NCI-H748 treated with DMSO at 0.1 percent for 48 hours (cell line): ENCODE results near the gene SH3TC1.
A peak's percentile ranks its signal among the peaks of the same experiment; 100 is the strongest.

ENCODE experiments used
- DNase-seq: peaks from one replicate; lab custom pipeline; 2025; lab: John Stamatoyannopoulos, UW

The SH3TC1 gene

DNA sequence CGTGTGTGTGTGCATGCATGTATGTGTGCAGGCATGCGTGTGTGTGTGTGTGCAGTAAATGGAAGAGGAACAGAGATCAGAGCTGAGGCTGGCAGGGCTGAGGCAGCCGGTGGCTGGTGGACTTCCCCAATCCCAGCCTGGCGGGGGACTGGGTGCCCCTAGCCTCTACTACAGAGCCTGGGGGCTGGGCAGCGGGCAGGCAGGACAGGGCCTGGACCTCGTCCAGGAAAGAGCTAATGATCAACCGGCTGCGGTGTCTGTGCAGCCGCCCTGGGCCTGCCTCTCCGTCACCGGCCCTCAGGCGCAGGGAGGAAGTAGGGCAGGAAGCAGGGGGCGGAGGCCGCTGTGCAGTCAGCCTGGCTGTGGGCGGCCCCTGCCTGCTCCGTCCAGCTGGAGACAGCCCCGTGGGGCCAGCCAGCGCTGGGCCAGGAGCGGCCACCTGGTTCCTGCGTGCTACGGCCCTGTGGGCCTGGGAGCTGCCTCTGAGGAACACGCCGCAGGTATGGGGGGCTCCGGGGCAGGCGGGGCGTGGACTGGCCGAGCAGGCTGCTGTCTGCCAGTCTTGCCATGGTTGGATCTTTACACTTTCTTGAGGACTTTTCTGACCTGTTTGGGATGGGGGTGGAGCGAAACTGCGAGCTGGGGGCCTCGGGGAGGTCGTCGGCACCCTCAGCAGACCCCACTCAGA is at the start of gene SH3TC1:
Gene SH3TC1, plus strand, starts transcription at position 385 of the 688 bp plus-strand sequence. CDS start 5,905 bp downstream, outside the sequence.
- DNase-seq, result no peak

DNA sequence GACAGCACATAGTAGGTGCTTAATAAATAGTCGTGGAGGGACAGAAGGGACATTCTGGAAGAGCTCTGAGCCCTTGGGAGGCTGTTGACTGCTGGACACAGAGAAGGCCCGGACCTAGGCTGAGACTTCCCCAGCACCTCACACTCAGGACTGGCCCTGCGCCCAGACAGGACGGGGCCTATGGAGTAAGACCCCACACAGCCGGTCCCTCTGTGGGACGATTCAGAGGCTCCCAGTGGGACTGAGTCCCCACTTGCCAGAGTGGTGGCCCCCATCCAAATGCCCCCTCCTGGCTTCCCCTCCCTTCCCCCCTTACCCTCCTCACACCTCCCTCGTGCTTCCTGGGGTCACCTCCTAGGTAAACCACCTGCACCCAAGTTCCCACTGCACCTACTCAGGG is 49.4 kb upstream of the SH3TC1 start:
- no peak for DNase-seq

DNA sequence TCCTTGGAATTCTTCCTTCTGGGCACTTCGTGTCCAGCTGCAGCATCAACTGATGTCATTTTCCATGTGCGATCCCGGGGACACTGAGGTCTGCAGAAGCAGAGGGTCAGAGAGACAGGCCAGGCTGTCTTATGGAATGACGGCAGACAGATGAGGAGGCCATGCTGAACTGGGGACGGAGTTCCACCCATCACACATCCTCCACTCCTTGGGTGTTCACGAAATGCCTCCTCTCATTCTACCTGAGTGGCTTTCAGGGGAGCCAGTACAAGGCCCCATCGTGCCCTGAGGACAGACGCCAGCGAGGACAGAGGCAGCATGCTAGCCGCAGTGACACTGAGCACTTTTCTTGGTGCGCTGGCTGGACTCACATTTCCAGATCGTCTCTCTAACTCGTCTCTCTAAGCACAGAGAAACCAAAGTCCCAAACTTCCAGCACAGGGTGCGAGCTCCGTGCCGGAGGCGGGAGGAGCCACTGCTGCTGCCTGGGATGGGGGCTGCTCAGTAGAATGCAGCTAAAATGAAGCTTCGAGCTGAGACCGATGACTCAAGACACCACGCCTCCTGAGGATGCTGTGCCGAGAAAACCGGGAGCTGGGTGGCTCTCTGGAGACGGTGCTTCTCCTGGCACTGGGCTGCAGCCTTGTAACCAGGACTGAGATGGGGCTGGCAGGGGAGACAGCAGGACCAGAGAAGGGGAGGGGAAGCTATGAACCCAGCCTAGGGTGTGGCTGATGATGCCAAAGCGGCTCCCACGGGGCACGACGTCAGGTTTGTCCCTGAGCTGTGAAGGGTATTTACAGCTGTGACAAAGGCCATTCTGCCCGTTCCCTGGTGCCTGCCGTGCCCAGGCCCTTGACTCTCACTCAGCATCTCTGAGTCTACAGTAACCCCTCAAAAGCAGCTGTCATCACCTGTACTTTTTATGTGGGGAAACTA is 48.7 kb upstream of the SH3TC1 start:
- DNase-seq, result no peak

DNA sequence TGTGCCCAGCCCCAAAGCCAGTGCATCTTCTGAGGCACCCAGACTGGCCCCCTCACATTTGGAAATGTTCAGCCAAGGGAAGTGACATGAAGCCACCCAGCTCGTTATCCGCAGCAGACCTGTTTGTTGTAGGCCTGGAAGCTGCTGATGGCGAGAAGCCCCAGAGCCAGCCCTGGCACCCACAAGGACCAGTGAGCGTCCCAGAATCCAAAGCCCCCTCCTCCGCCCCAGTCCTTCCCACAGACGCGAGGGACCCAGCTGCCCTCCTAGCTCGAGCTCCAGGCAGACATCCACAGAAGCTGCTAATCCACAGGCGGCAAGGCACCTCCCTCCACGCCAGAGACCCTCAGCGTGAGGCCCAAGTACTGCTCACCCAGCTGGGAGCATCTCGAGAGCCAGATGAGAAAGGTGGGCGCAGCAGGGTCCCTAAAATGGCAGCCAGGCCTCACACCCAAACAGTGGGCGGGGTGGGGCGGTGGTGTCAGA is 47.9 kb upstream of the SH3TC1 start:
- no peak for DNase-seq

DNA sequence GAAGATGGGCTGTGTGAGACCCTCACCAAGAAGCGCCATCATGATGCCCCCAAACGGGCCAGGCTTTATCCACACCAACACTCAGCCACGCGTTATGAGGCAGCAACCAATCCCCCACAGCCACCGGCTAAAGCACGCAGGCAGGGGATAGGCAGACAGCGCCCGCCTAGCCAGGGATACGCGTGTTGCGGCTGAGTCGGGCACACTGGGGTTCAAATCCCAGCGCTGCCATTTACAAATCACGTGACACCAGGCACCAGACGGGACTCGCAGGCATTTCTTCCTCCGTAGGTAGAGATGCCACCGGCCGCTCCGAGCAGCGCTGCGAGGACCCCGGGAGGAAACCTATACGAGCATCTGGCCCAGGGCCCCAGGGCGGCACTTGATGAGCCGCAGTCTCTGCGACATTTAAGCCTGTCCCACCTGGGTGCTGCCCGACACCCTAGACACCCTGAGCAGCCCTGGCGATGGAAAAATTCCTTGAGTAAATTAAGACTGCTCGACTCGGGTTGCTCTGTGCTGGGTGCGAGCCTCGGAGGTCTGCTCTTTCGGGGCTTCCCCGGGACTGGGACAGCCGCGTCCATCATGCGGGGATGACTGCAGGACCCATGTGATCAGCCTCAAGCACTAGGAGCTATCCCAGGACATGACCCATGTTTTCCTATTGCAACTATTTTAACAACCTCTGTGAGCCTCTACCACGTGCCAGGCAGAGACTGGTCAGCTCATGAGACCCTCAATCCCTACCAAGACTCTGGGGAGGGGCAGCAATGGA is 46.8 kb upstream of the SH3TC1 start:
- no peak for DNase-seq

DNA sequence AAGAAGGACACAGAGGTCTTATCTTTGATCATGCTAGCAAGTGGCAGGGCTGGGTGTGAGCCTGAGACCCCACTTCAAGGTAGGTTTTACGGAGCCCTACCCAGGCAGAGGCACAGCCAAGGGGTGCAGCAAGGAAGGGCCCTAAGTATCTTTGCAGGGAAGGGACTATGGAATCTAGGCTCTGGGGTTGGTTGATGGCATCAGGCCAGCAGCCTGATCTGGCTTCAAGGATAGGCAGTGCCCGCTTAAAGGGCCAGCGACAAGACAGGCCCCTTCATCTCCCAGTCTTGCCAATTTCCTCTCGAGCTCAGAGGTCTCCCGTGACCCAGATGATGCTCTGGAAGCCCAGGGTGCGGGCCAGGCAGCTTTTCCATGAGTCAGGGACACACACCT is 46.2 kb upstream of the SH3TC1 start:
- DNase-seq, result no peak

DNA sequence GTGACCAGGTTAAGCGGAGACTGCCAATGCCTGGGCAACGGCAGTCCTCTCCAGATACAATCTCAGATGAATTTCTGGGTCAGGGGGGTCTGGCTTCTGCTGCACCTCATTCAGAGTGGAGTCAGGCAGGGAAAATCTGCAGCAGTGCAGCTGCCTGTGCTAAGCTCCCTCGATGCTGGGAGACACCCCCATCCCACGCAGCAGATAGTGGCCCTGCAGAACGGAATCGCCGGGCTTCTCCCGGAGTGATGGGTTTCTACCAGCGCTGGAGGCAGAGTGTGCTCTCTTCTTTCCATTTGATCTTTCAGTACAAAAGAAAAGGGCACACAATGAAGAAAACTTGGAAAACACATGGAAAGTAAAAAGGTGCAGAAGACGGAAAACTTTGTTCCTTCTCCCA is 45.6 kb upstream of the SH3TC1 start:
- no peak for DNase-seq

DNA sequence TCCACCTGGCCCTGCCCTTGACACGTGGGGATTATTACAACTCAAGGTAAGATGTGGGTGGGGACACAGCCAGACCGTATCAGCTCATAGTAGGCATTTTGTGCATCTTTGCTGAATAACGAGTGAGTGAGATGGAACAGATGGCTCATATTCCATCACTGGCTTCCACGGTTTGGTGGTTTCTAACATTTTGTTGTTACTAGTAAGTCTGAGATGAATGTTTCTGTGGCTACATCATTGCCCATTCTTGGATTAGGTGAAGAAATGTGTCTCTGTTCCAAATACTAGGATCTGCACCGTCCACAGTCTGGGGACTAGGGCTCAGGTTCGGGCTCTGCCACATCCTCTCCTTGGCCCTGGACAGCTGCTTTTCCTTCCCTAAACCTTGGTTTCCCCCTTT is 44.0 kb upstream of the SH3TC1 start:
- no peak for DNase-seq

DNA sequence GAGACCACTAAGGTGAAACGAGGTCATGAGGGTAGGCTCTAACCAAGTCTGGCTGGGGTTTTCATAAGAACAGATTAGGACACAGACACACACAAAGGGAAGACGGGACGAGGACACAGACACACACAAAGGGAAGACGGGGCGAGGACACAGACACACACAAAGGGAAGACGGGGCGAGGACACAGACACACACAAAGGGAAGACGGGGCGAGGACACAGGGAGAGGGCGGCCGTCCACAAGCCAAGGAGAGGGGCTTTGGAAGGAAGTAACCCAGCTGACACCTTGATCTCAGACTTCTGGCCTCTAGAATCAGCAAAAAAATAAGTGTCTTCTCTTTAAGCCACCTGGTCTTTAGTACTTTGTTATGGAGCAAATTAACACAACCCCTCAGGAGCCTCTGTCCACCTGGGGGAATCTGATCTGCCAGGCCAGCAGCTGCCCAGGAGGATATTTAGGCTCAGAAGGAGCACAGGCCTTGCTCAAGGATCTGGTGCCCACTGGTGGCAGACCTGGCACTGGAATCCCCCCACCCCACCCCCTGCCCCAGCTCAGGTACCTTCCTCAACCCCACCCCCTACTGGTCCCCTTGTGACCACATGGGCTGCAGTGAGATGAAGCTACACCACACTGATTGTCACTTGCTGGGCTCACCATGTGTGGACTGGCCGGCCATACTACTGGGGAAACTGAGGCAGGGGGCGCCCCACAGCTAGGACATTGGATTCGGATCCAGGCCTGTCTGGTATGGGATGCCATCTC is 43.2 kb upstream of the SH3TC1 start:
- DNase-seq, result no peak

DNA sequence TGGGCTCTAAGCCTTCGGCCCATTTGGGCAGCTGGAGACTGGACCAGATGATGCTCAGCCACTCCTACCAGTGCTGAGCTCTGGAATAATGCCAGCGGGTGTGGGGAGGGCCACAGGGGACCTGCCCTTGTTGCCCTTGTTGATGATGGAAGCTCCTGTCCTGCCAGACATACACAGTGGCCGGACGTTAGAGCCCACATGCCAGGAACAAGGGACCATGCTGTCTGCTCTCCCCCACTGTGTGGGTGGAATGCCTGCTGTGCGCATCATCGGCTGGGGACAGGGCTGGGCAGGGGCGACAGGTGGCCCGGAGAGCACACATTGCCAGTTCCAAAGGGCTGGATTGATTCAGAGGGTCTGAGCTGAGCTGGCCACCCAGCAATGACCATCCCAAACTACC is 42.5 kb upstream of the SH3TC1 start:
- no peak for DNase-seq

DNA sequence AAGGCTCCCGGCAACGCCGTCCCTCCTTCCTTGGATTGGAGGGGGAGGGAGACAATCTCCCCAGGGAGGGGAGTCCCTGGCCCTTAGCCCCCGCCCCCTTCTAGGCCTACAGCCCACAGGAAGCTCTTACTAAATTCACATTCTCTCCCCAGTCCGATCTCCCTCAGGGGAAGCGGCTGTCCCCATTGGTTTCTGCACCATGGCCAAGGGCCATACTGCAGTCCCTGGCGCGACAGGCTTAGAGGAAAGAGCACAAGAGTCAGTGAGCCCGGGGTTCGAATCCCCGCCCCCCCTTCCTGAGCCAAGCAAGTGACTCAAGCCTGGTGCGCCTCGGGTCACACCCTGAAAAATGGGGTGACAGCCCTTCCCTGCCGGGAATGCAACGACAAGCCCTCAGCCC is 41.6 kb upstream of the SH3TC1 start:
- DNase-seq, result no peak

DNA sequence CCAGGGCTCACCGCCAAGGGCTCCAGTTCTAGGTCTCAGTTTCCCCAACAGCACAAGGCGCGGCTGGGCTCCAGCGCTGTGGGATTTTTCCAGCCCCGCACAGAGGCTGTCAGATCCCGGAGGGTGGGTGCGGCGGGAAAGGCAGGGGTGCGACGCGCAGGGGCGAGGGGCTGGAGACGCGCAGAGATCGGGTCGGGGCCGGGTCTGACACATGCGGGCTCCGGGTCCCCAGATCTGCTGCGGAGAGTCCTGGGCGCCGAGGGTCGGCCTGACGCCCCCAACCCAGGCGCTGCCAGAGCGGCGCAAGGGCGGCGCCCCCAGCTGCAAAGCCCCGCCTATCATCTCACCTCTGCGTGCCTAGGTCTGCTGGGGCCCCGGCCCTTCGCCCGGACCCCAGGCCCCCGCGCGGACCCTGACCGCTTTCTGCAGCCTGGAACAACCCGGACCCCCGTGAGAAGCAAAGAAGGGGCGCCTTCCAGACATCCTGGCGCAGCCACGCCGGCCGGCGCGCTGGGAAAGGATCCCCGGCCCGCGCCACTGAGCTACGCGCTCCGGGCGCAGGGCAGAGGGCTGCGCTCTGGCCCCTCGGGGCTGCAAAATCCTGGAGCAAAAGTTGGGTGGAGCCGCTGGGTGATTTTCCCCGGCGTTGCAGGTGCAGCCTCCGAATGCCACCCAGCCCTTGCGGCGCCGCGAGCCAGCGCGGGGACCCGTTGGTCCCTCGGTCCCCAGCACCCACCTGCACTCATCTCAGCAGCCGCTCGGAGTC is 41.0 kb upstream of the SH3TC1 start:
- no peak for DNase-seq

DNA sequence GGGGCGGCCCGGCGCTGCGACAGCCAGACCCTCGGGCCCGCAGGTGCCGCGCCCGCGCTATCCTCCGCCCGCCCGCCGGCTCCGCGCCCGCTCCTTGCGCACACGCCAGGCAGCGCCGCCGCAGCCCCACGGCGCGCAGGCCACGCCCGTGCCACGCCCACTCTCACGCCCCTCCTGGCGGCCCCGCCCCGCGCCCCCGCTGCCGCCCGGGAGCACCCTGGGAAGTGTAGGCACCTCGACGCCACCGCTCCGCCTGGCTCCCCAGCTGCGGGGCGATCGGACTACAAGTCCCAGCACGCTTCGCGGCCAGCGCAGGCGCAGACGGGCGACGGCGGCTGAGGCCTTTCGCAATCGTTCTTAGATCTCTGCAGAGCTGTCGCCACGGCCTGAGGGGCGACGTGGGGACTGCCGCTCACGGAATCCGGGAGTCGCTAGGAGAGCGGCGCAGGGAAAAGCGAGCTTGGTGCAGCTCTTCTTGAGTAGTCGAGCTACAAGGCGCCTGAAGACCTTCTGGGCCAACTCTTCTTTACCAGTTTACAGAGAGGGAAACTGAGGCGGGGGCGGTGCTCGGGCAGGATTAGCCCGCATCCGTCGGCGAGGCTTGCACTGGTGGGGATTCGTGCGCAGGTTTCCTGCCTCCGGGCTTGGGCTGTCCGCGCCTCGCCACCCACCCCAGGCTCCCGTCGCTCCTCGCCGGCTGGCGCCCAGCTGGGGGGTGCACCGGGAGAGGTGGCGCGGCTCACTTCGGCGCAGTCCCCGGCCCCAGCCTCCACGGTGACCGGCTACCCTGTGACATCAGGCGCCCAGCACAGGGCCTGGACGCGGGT is 40.2 kb upstream of the SH3TC1 start, which contains the start of gene ABLIM2:
Gene ABLIM2, minus strand, starts transcription at position 104 of the 827 bp plus-strand sequence. CDS start 124 bp downstream, outside the sequence.
- DNase-seq, result peak; percentile 90

DNA sequence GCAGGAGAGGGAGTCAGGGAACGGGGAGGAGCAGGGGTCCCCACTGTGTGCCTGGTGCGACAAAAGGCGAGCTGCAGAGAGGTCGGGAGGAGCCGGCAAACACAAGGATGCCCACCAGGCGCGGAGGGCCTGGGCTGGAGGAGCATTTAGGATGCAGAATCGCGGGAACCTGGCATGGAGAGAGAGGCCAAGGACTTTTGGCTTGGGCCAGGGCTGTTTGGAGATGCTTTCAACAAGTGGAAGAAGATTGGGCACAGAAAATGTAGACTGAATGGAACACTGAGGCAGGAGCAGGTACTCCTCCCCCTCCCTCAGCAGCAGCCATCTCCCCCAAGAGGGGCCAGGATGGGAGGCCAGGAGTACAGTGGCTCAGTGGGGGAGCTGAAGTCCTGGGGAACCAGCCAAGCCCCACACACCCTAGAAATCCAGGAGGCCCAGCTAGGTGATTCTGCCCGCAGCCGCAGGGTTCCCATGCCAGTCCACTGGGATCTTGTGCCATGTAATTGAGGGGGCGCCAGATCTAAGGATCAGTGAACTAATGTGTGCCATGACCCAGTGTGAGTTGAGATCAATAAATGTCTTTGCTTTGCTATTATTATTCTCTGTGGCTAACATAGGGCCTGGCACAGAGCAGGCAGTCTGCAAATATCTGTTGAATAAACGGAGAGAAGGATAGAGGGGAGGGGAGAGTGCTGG is 39.4 kb upstream of the SH3TC1 start:
- DNase-seq, result no peak

DNA sequence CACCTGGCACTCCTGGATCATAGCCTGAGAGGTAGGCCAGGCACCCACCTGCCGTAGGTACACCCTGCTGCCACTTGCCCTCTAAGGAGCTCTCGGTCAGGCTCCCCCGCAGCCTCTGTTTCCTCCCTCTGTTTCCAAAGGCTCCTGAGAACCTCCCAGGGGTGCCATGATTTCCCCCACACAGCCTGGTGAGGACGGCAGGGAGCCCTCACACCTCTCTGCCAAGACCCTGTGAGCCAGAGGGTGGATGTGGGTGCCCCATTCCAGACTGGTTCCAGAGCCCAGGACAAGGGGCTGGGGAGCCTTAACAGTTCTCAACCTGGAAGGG is 38.9 kb upstream of the SH3TC1 start:
- no peak for DNase-seq

DNA sequence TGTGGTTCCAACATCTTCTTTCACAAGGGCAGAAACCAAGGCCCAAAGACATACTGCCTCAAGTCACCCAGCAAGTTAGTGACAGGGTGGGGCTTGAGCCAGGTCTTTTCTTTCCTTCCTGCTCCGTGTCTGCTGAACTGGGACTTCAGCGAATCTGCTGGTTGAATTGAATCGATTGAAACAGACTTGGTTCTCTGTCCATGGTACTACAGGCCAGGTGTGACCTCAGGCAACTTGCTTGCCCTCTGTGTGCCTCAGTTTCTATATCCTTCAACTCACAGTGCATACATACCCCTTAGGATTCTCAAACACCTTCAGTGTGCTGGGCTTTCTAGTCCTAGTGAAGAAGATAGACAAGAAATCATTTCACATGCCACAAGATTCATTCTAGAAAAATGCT is 38.5 kb upstream of the SH3TC1 start:
- DNase-seq, result no peak

DNA sequence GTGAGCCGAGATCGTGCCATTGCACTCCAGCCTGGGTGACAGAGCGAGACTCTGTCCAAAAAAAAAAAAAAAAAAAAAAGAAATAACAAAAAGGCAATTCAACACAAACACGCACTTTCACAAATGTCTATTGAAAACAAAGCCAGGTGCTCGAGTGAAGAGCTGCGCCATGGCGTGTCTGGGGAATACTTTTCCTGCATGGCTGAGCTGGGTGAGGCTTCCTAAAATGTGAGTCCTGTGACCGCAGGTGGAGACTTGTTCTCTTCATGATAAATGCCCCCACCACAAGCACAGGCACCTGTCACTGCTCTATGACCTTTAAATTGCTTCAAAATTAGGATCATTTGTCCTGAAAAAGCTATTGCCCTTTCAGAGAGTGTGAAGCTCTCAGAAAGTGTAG is 36.5 kb upstream of the SH3TC1 start:
- DNase-seq, result no peak

DNA sequence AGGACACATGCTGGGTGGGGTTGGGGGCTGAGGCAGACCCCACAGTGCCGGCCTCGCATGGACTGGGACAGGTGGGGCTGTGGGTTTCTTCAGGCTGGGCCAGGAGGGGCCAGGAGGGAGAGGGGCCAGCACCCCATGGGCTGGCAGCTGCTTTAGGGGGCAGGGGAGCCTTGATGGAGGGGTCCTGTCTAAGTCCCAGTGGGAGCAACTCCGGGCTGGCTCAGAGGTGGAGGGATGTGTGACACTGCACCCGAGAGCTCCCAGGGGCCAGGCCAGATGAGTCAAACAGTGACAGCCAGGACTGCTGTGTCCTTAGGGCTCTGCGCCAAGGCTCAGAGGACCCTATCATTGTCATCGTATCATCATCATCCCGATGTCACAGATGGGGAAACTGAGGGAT is 36.1 kb upstream of the SH3TC1 start:
- no peak for DNase-seq

DNA sequence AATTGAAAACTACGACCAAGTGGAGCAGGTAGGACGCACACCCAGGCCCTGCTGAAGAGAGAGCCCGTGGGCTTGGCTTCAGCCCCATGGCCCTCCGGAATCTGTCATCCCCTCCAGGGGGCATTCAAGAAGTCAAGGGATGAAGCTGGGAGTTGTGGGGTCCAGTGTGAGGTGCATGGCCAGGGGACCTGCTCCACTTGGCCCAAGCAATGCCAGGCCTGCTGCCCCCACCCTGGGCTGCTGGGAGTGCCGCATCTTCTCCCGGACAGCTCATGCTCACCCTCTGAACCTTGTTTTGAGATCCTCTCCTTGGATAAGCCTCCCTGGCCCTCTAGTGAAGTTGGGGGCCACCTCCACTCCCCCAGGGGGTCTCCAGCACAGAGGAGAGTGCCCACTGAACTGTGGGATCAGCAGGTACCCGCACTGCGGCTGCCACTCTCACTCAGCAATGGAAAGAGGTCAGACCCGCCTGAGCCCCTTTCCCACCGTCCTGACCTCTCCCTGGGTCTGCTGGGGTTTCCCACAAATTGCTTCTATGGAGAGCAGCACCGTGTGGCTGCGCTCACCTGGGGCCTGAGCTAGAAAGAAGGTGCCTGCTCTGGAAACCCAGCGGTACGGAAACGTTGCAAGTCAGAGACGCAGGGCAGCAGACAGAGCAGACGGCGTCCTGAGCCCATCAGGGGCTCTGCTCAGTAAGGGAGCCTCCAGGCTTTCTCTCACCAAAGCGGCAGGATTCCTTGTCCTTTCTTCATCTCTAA is 35.5 kb upstream of the SH3TC1 start:
- no peak for DNase-seq
